Epithelial cell of prostate (primary cell): ENCODE data around the gene NKD1.
A peak's percentile ranks its signal among the peaks of the same experiment; 100 is the strongest.

Source experiments
- DNase-seq: peaks from one replicate; pipeline ENCODE4 v3.0.0-alpha.2; 2011; ENCODE audit warnings: low read depth, low spot score
- H3K27ac ChIP-seq: fragments of 450-650 bp; 2 replicates; pipeline ENCODE4 v1.5.1; 2017; ENCODE audit warnings: mild to moderate bottlenecking

The NKD1 gene

DNA sequence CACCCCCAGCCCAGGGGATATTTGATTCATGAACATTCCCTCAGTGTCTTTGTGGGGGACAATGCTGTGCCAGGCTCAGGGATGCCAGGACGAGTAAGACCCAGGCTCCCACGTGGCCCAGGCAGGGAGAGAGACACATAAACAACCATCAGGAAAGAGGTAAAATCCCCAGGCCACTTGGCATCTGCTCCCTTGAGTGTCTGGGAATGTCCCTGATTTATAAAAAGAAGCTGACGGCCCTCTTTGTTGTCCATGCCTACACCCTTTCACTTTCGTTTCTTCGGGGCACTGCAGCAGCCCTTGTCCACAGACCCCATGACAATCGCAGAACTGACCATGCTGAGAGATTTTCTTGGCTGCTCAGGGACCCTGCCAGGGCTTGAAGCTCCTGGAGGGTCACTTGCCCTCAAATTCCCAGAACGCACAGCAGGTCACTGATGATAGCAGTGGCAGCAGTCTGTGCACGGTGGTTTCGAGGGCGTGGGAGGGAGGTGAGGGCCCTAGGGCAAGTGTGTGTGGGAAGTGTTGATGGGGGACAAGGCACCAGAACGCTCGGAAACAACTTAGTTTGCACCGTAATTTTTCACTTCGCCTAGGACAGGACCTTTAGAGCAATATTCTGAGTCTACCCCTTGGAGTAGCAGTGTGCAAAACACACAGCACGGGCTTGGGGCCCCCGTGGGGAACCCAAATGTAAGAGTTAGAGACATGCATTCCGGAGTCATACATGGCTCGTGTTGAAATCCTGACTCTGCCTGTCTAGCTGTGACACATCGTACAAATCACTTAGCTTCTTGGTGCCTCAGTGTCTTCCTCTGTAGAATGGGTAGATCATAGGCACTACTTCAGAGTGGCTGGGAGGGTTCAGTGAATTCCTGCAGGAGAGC, 149.9 kb downstream of the NKD1 start:
- peak overlapping the region; percentile 59 for H3K27ac ChIP-seq
- no peak for DNase-seq
